BLaER1 (cell line): ENCODE data around the gene TMEM53.

Source experiments
- H3K27ac ChIP-seq: shearing (Covaris generic); formaldehyde crosslinking; 2 replicates; pipeline ENCODE4 v1.8.1; 2022
- H3K27me3 ChIP-seq: shearing (Covaris generic); formaldehyde crosslinking; 2 replicates; pipeline ENCODE4 v1.8.1; 2022
- H3K36me3 ChIP-seq: shearing (Covaris generic); formaldehyde crosslinking; 2 replicates; pipeline ENCODE4 v1.8.1; 2022
- H3K4me1 ChIP-seq: shearing (Covaris generic); formaldehyde crosslinking; 2 replicates; pipeline ENCODE4 v1.8.1; 2022
- H3K4me2 ChIP-seq: shearing (Covaris generic); formaldehyde crosslinking; 2 replicates; pipeline ENCODE4 v1.8.1; 2022
- H3K4me3 ChIP-seq: shearing (Covaris generic); formaldehyde crosslinking; 2 replicates; pipeline ENCODE4 v1.8.1; 2022
- H3K9ac ChIP-seq: shearing (Covaris generic); formaldehyde crosslinking; 2 replicates; pipeline ENCODE4 v1.8.1; 2022
- H3K9me3 ChIP-seq: shearing (Covaris generic); formaldehyde crosslinking; 2 replicates; pipeline ENCODE4 v1.8.1; 2022
- H4K20me1 ChIP-seq: shearing (Covaris generic); formaldehyde crosslinking; 2 replicates; pipeline ENCODE4 v1.8.1; 2022
- Cebpa-rat ChIP-seq: shearing (Covaris generic); IDR thresholded peaks from 2 replicates; pipeline ENCODE4 v1.8.1; 2022

The TMEM53 gene

GRCh38 chr1:44674113-44675000 is at the start of gene TMEM53, which contains the start of gene ARMH1:
Gene TMEM53, minus strand, starts transcription at chr1:44674481. Its CDS starts 90 bp downstream, at chr1:44674391.
Gene ARMH1, plus strand, starts transcription at chr1:44674714. Its CDS starts 14,984 bp downstream, at chr1:44689698.
- no peak for TF ChIP-seq Cebpa-rat
- H4K20me1 ChIP-seq: no peaks in the 10 kb centered on the region
- H3K4me2 ChIP-seq: peak within 1 kb of the TSS; percentile 88
- H3K4me1 ChIP-seq: peaks cover 64% of the 10 kb centered on the region
- H3K27ac ChIP-seq: peak within 1 kb of the TSS; percentile 66
- no peaks in the 10 kb centered on the region for H3K27me3 ChIP-seq
- H3K4me3 ChIP-seq: peak within 1 kb of the TSS; percentile 71
- H3K36me3 ChIP-seq: no peaks in the 10 kb centered on the region
- no peaks in the 10 kb centered on the region for H3K9me3 ChIP-seq
- peak within 1 kb of the TSS; percentile 66 for H3K9ac ChIP-seq

- Histone ChIP-seq H3K4me3 (0 out of 2 replicates have a peak overlapping the region, but pooled peaks have one; percentile 33), H3K36me3 (no peaks in the 10 kb centered on the region), H3K4me2 (peak overlapping the region; percentile 71), H3K9me3 (0 out of 2 replicates have a peak, but pooled peaks cover 4% of the 10 kb centered on the region), H3K27me3 (no peaks in the 10 kb centered on the region), H3K27ac (peak overlapping the region; percentile 74), H3K9ac (peak overlapping the region; percentile 64; the same call in 1 of the 2 replicates), H4K20me1 (no peaks in the 10 kb centered on the region), H3K4me1 (peaks cover 53% of the 10 kb centered on the region)
- TF ChIP-seq Cebpa-rat: no peak
Measured at GRCh38 chr1:44723496-44724295, 49.4 kb upstream of the TMEM53 start.

- peak overlapping the region; percentile 71 for H3K4me2 ChIP-seq
- H3K27me3 ChIP-seq: no peaks in the 10 kb centered on the region
- peak overlapping the region; percentile 74; the same call in 1 of the 2 replicates for H3K27ac ChIP-seq
- TF ChIP-seq Cebpa-rat: no peak
- H4K20me1 ChIP-seq: no peaks in the 10 kb centered on the region
- peak overlapping the region; percentile 64; the same call in 1 of the 2 replicates for H3K9ac ChIP-seq
- H3K4me3 ChIP-seq: 0 out of 2 replicates have a peak overlapping the region, but pooled peaks have one; percentile 33
- no peaks in the 10 kb centered on the region for H3K36me3 ChIP-seq
- H3K9me3 ChIP-seq: 0 out of 2 replicates have a peak, but pooled peaks cover 4% of the 10 kb centered on the region
- peaks cover 55% of the 10 kb centered on the region for H3K4me1 ChIP-seq
Measured at GRCh38 chr1:44723064-44723463, 48.8 kb upstream of the TMEM53 start.

GRCh38 chr1:44721485-44722361 is 47.4 kb upstream of the TMEM53 start:
- Histone ChIP-seq H3K4me3 (no peak overlapping the region), H3K27ac (peak overlapping the region; percentile 81), H3K9ac (peak overlapping the region; percentile 70), H4K20me1 (no peaks in the 10 kb centered on the region), H3K4me1 (peaks cover 66% of the 10 kb centered on the region), H3K4me2 (peak overlapping the region; percentile 32), H3K27me3 (no peaks in the 10 kb centered on the region), H3K9me3 (0 out of 2 replicates have a peak, but pooled peaks cover 4% of the 10 kb centered on the region), H3K36me3 (no peaks in the 10 kb centered on the region)
- no peak for TF ChIP-seq Cebpa-rat

DNA sequence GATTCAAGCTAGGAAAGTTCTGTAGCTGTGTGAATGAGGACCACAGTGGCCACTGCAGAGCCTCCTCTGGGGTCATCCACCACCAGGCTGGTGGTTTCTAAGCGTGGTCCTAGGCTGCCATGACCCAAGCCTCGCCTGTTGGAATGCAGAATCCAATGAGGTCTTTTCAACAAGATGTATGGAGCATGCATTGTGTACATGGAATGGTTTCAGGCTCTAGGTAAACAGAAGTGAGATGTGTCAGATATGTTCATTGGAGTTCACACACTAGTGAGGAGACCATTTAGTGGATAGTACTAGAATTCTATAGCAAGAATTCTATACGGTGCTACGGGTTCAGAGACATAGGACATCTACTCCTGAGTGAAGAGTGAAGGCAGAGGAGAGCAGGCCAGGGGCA is 46.0 kb upstream of the TMEM53 start:
- Histone ChIP-seq H4K20me1 (no peaks in the 10 kb centered on the region), H3K27ac (no peak overlapping the region), H3K27me3 (no peaks in the 10 kb centered on the region), H3K4me3 (no peak overlapping the region), H3K36me3 (no peaks in the 10 kb centered on the region), H3K9me3 (0 out of 2 replicates have a peak, but pooled peaks cover 4% of the 10 kb centered on the region), H3K9ac (no peak overlapping the region), H3K4me2 (no peak overlapping the region), H3K4me1 (peaks cover 72% of the 10 kb centered on the region)
- TF ChIP-seq Cebpa-rat: no peak

DNA sequence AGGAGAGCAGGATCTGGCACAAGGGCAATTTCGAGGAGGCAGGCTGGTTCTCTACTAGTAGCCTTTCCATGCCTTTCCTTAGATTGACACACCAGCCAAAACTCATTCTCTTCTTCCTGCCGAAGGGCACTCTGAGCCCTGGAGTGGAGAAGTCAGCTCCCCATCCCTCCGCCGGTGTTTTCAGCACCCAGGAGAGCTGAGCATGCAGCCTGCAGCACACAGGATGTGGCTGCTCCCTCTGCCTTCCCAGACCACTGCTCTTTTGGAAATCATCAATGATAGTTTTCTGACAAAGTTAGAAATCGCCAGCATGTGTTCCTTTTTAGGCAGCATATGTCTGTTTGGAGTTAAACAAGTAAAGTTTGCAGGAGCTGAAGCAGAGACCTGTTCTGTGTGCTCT is 45.0 kb upstream of the TMEM53 start:
- Histone ChIP-seq H3K27me3 (no peaks in the 10 kb centered on the region), H3K36me3 (no peaks in the 10 kb centered on the region), H3K27ac (no peak overlapping the region), H3K4me3 (no peak overlapping the region), H3K9ac (no peak overlapping the region), H3K9me3 (0 out of 2 replicates have a peak, but pooled peaks cover 3% of the 10 kb centered on the region), H3K4me2 (peak overlapping the region; percentile 41), H4K20me1 (no peaks in the 10 kb centered on the region), H3K4me1 (peaks cover 74% of the 10 kb centered on the region)
- no peak for TF ChIP-seq Cebpa-rat

GRCh38 chr1:44718091-44718490 is 43.8 kb upstream of the TMEM53 start:
- Histone ChIP-seq H3K4me2 (no peak overlapping the region), H3K4me3 (no peak overlapping the region), H4K20me1 (no peaks in the 10 kb centered on the region), H3K9ac (no peak overlapping the region), H3K36me3 (no peaks in the 10 kb centered on the region), H3K27me3 (no peaks in the 10 kb centered on the region), H3K9me3 (no peaks in the 10 kb centered on the region), H3K27ac (no peak overlapping the region), H3K4me1 (peaks cover 72% of the 10 kb centered on the region)
- TF ChIP-seq Cebpa-rat: no peak

- Histone ChIP-seq H3K4me2 (peak overlapping the region; percentile 21; the same call in 1 of the 2 replicates), H3K9ac (no peak overlapping the region), H3K4me1 (peaks cover 72% of the 10 kb centered on the region), H3K27ac (no peak overlapping the region), H3K36me3 (no peaks in the 10 kb centered on the region), H3K4me3 (no peak overlapping the region), H3K27me3 (no peaks in the 10 kb centered on the region), H4K20me1 (no peaks in the 10 kb centered on the region), H3K9me3 (no peaks in the 10 kb centered on the region)
- no peak for TF ChIP-seq Cebpa-rat
Measured at GRCh38 chr1:44717653-44718052, 43.4 kb upstream of the TMEM53 start.

DNA sequence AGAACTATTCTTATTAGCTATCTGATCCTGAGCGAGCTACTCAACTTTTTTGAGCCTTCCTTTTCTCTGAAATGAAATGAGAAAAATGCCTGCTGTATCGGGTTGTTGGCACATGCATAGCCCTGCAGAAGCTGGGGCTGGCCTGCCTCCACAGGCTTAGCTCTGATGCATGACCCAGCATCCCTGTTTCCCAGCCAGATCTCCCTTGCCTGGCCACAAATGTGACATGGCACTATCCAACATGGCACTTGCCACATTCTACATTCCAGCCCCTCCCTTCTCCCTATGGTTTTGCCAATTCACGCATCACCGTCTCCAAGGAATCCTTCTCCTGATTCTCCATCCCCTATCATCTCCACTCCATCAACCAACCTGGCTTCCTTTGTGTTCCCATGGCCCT is 42.9 kb upstream of the TMEM53 start:
- Histone ChIP-seq H3K36me3 (no peaks in the 10 kb centered on the region), H3K9me3 (no peaks in the 10 kb centered on the region), H4K20me1 (no peaks in the 10 kb centered on the region), H3K4me1 (peaks cover 67% of the 10 kb centered on the region), H3K27ac (no peak overlapping the region), H3K27me3 (no peaks in the 10 kb centered on the region), H3K4me3 (no peak overlapping the region), H3K9ac (no peak overlapping the region), H3K4me2 (peak overlapping the region; percentile 21; the same call in 1 of the 2 replicates)
- no peak for TF ChIP-seq Cebpa-rat
